Fibroblast of lung (primary cell): ENCODE data around the gene MAST3. TPM values are rescaled to one million over a fixed set of nuclear protein-coding genes. Genes with fewer than 3 reads are reported as not detected.
A peak's percentile ranks its signal among the peaks of the same experiment; 100 is the strongest.
"Not testable (repeated sequence)": the region's sequence is repeated elsewhere in the genome, so short reads cannot be mapped to it uniquely, and the experiment has no call there.

Experiments used
- DNase-seq, 2 donors: peaks; one replicate each; pipeline versions ENCODE4 v3.0.0 to v3.0.0-alpha.2; 2010; ENCODE audit warnings: low read depth in 2 of 2
- H2AFZ ChIP-seq: 2 replicates; pipeline ENCODE4 v1.5.1; 2012; ENCODE audit warnings: low read length, control low read depth, inconsistent platforms
- H3K27ac ChIP-seq: 2 replicates; pipeline ENCODE4 v1.5.1; 2011; ENCODE audit warnings: low read length, control low read depth; ENCODE audit not compliant: insufficient read depth
- H3K27me3 ChIP-seq: 2 replicates; pipeline ENCODE4 v1.5.1; 2011; ENCODE audit warnings: mild to moderate bottlenecking, low read length; ENCODE audit not compliant: control insufficient read depth, insufficient read depth
- H3K36me3 ChIP-seq: 2 replicates; pipeline ENCODE4 v1.5.1; 2011; ENCODE audit warnings: low read length; ENCODE audit not compliant: control insufficient read depth, insufficient read depth
- H3K4me1 ChIP-seq: 2 replicates; pipeline ENCODE4 v1.5.1; 2011; ENCODE audit warnings: low read length; ENCODE audit not compliant: control insufficient read depth, insufficient read depth; ENCODE audit errors: extremely low read depth
- H3K4me2 ChIP-seq: 2 replicates; pipeline ENCODE4 v1.5.1; 2011; ENCODE audit warnings: low read length, control low read depth; ENCODE audit not compliant: insufficient read depth; ENCODE audit errors: extremely low read depth
- H3K4me3 ChIP-seq, 4 experiments: fragments of 200-600 bp in 1 of 4; sonication (generic) in 1 of 4; replicated peaks in 1 of 4; 2 replicates each; pipeline ENCODE4 v1.5.1; 2011 to 2016; ENCODE audit warnings: low read length in 4 of 4, low read depth in 3 of 4, mild to moderate bottlenecking in 3 of 4, control low read depth in 2 of 4, inconsistent platforms in 1 of 4, mixed read lengths in 1 of 4; ENCODE audit not compliant: insufficient read depth in 1 of 4; ENCODE audit errors: control extremely low read depth in 1 of 4
- H3K79me2 ChIP-seq: 2 replicates; pipeline ENCODE4 v1.5.1; 2012; ENCODE audit warnings: mild to moderate bottlenecking, low read length, inconsistent platforms; ENCODE audit not compliant: control insufficient read depth, insufficient read depth
- H3K9ac ChIP-seq: 2 replicates; pipeline ENCODE4 v1.5.1; 2011; ENCODE audit warnings: mild to moderate bottlenecking, low read length, control low read depth; ENCODE audit not compliant: insufficient read depth
- H3K9me3 ChIP-seq: 2 replicates; pipeline ENCODE4 v1.5.1; 2012; ENCODE audit warnings: low read depth, low read length; ENCODE audit not compliant: control insufficient read depth, insufficient read depth
- H4K20me1 ChIP-seq: 2 replicates; pipeline ENCODE4 v1.5.1; 2011; ENCODE audit warnings: low read length; ENCODE audit not compliant: control insufficient read depth, insufficient read depth; ENCODE audit errors: extremely low read depth
- CTCF ChIP-seq, 2 donors: IDR thresholded peaks in 1 of 2; conservative IDR thresholded peaks in 1 of 2; 1 replicate in 1 of 2; 2 replicates in 1 of 2; pipeline ENCODE4 v1.5.1; 2011 to 2012; ENCODE audit warnings: low read length in 2 of 2, control low read depth in 1 of 2, inconsistent platforms in 1 of 2, low read depth in 1 of 2, mild to moderate bottlenecking in 1 of 2
- EZH2 ChIP-seq: IDR thresholded peaks from 2 replicates; pipeline ENCODE4 v1.5.1; 2012; ENCODE audit warnings: low read length, control low read depth, mild to moderate bottlenecking; ENCODE audit errors: missing control alignments
- polyA plus RNA-seq, 2 donors: library from polyadenylated mRNA; depleted of rRNA in 1 of 2; stranded (reverse) in 1 of 2; unstranded in 1 of 2; fragments of >200 nt; gene quantifications; 2 replicates each; pipeline ENCODE4 v1.2.1, GENCODE V29; 2011 to 2012; ENCODE audit warnings: missing spikeins in 1 of 2
- total RNA-seq: library from RNA; depleted of rRNA; stranded (reverse); fragments of >200 nt; gene quantifications from 2 replicates; pipeline ENCODE4 v1.2.1, GENCODE V29; 2014

The MAST3 gene
- total and polyA plus RNA-seq, 2 donors (not counting 1 experiment from before 2014, with no cell fraction given), result 2.0 to 4.1 TPM

GRCh38 chr19:18102916-18103542, 5.5 kb downstream of the MAST3 start:
- no peaks in the 10 kb centered on the region for H4K20me1 ChIP-seq
- no peaks in the 10 kb centered on the region for H3K36me3 ChIP-seq
- H3K79me2 ChIP-seq, result no peaks in the 10 kb centered on the region
- no peak for DNase-seq
- H3K4me3 ChIP-seq, result no peak overlapping the region
- H2AFZ ChIP-seq, result no peak overlapping the region
- TF ChIP-seq EZH2, result no peak
- no peak for TF ChIP-seq CTCF (conservative IDR thresholded peaks at IDR 0.05 in 1 of 2, IDR thresholded peaks at IDR 0.05 in 1 of 2; ENCODE audit: low read depth in 1 of 2, low read length in 2 of 2)
- no peak overlapping the region for H3K27ac ChIP-seq
- H3K4me1 ChIP-seq, result peaks cover 6% of the 10 kb centered on the region
- H3K9ac ChIP-seq, result no peak overlapping the region
- peaks cover 15% of the 10 kb centered on the region for H3K27me3 ChIP-seq
- no peaks in the 10 kb centered on the region for H3K9me3 ChIP-seq
- H3K4me2 ChIP-seq, result no peak overlapping the region

GRCh38 chr19:18104793-18105131, 7.2 kb downstream of the MAST3 start:
- TF ChIP-seq CTCF (conservative IDR thresholded peaks at IDR 0.05 in 1 of 2, IDR thresholded peaks at IDR 0.05 in 1 of 2; ENCODE audit: low read depth in 1 of 2, low read length in 2 of 2), result no peak
- TF ChIP-seq EZH2, result no peak
- no peak overlapping the region for H3K9ac ChIP-seq
- peak overlapping the region; percentile 16 to 56 (median 42) for H3K4me3 ChIP-seq
- no peaks in the 10 kb centered on the region for H3K9me3 ChIP-seq
- H3K4me1 ChIP-seq, result peaks cover 9% of the 10 kb centered on the region
- H4K20me1 ChIP-seq, result no peaks in the 10 kb centered on the region
- no peaks in the 10 kb centered on the region for H3K36me3 ChIP-seq
- no peak for DNase-seq
- peak overlapping the region; percentile 89 for H3K4me2 ChIP-seq
- H3K27me3 ChIP-seq, result peaks cover 1% of the 10 kb centered on the region
- H2AFZ ChIP-seq, result peak overlapping the region; percentile 78
- no peaks in the 10 kb centered on the region for H3K79me2 ChIP-seq
- no peak overlapping the region for H3K27ac ChIP-seq

- H3K9ac ChIP-seq, H3K79me2 ChIP-seq, H3K4me1 ChIP-seq, H3K36me3 ChIP-seq, H3K27me3 ChIP-seq, H4K20me1 ChIP-seq, H3K4me2 ChIP-seq, H3K27ac ChIP-seq, DNase-seq, H3K9me3 ChIP-seq, H3K4me3 ChIP-seq, H2AFZ ChIP-seq: not testable (repeated sequence)
Measured at GRCh38 chr19:18105259-18105658, 7.7 kb downstream of the MAST3 start.
